Measurements from ENCODE around the gene TMEM123.

DNA sequence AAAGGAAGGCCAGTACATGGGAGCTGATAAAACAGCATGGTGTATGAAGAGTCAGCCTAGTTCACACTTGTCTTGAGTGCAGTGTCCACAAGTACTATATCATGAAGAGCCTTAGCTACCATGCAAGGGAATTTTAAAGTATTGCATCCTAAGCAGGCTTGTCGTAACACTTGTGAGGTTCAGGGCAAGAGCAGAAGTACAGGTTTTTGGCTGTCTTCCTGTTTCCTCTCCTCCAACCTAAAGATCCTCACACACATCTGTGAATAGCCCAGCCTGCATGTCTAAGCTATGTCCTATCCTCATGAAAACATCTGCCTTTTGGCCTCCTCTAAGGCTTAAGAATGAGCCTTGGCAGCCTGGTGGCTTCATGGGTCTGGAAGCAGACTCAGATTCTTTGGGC lies 34.6 kb upstream of the TMEM123 start:
- TF ChIP-seq, protein P1, sequence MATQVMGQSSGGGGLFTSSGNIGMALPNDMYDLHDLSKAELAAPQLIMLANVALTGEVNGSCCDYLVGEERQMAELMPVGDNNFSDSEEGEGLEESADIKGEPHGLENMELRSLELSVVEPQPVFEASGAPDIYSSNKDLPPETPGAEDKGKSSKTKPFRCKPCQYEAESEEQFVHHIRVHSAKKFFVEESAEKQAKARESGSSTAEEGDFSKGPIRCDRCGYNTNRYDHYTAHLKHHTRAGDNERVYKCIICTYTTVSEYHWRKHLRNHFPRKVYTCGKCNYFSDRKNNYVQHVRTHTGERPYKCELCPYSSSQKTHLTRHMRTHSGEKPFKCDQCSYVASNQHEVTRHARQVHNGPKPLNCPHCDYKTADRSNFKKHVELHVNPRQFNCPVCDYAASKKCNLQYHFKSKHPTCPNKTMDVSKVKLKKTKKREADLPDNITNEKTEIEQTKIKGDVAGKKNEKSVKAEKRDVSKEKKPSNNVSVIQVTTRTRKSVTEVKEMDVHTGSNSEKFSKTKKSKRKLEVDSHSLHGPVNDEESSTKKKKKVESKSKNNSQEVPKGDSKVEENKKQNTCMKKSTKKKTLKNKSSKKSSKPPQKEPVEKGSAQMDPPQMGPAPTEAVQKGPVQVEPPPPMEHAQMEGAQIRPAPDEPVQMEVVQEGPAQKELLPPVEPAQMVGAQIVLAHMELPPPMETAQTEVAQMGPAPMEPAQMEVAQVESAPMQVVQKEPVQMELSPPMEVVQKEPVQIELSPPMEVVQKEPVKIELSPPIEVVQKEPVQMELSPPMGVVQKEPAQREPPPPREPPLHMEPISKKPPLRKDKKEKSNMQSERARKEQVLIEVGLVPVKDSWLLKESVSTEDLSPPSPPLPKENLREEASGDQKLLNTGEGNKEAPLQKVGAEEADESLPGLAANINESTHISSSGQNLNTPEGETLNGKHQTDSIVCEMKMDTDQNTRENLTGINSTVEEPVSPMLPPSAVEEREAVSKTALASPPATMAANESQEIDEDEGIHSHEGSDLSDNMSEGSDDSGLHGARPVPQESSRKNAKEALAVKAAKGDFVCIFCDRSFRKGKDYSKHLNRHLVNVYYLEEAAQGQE (IDR thresholded peaks at IDR 0.05; ENCODE audit: insufficient read depth in 1 of 2, low read depth in 2 of 2, low read length in 2 of 2), result no peak
- TF ChIP-seq POLR2AphosphoS5 (IDR thresholded peaks at IDR 0.05; ENCODE audit: low read depth, low read length), result no peak
- TF ChIP-seq TAF1 (IDR thresholded peaks at IDR 0.05; ENCODE audit: borderline replicate concordance, insufficient read depth, low read length), result no peak
- no peak for TF ChIP-seq SIN3A (IDR thresholded peaks at IDR 0.05; ENCODE audit: borderline replicate concordance, insufficient read depth, low read length)
- TF ChIP-seq FOXP2 (optimal IDR thresholded peaks at IDR 0.05; ENCODE audit: borderline replicate concordance, extremely low read depth, extremely low read length, insufficient read depth), result no peak
